Measurements from ENCODE around the gene WDR4.
"Not testable (repeated sequence)": the region's sequence is repeated elsewhere in the genome, so short reads cannot be mapped to it uniquely, and the experiment has no call there.

WDR4 gene

GRCh38 chr21:42913476-42913875 is 34.1 kb upstream of the WDR4 start:
- Histone ChIP-seq H3K9me3 (ENCODE audit: insufficient read depth, low read depth, low read length) (peaks cover 1% of the 10 kb centered on the region), H3K9ac (ENCODE audit: low read length) (no peak overlapping the region), H4K12ac (ENCODE audit: low read depth, low read length) (no peak overlapping the region), H3K79me2 (ENCODE audit: control insufficient read depth, insufficient read depth, low read length, poor library complexity) (no peaks in the 10 kb centered on the region), H2BK120ac (ENCODE audit: insufficient read depth, low read length, poor library complexity) (no peak overlapping the region), H3K36me3 (ENCODE audit: control insufficient read depth in 1 of 2, insufficient read depth in 2 of 2, low read length in 2 of 2) (peaks cover 31 to 39% of the 10 kb centered on the region in 2 experiments), H2BK5ac (ENCODE audit: low read depth, low read length, poor library complexity) (no peak overlapping the region), H3K4me3 (ENCODE audit: low read depth, low read length) (no peak overlapping the region), H3K4me1 (ENCODE audit: control insufficient read depth in 1 of 2, insufficient read depth in 2 of 2, low read length in 2 of 2) (peaks cover 0 to 4% of the 10 kb centered on the region in 2 experiments), H3K14ac (ENCODE audit: low read length) (no peak overlapping the region), H3K18ac (ENCODE audit: low read length) (no peak overlapping the region), H4K91ac (ENCODE audit: low read depth, low read length) (no peak overlapping the region), H3K4me2 (ENCODE audit: low read length) (no peak overlapping the region), H2AK5ac (ENCODE audit: low read length) (no peak overlapping the region), H3K23ac (ENCODE audit: low read length) (no peak overlapping the region), H3K4ac (ENCODE audit: low read depth, low read length) (no peak overlapping the region), H2BK12ac (ENCODE audit: low read length) (no peak overlapping the region), H3K79me1 (ENCODE audit: low read length) (no peaks in the 10 kb centered on the region), H3K27me3 (ENCODE audit: insufficient read depth, low read length) (no peaks in the 10 kb centered on the region), H2AFZ (ENCODE audit: insufficient read depth, low read length, poor library complexity) (no peak overlapping the region), H4K8ac (ENCODE audit: low read depth, low read length) (no peak overlapping the region), H3K27ac (ENCODE audit: low read depth, low read length) (no peak overlapping the region)
- DNase-seq: no peak
- WGBS (ENCODE audit: extremely low coverage, insufficient coverage, insufficient read length): no CpG with 5 or more reads among the region's 7 CpGs

DNA sequence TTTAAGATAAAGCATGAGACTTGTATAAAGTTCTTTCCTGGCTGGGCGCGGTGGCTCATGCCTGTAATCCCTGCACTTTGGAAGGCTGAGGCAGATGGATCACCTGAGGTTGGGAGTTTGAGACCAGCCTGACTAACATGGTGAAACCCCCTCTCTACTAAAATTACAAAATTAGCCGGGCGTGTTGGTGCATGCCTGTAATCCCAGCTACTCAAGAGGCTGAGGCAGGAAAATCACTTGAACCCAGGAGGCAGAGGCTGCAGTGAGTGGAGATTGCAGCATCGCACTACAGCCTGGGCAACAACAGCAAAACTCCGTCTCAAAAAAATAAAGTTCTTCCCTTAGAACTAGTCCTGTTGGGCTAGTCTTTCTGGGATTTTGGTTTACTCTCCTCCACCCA is 32.6 kb upstream of the WDR4 start:
- H3K4ac ChIP-seq (ENCODE audit: low read depth, low read length); H3K14ac ChIP-seq (ENCODE audit: low read length); H2AFZ ChIP-seq (ENCODE audit: insufficient read depth, low read length, poor library complexity); H3K27me3 ChIP-seq (ENCODE audit: insufficient read depth, low read length); H3K79me2 ChIP-seq (ENCODE audit: control insufficient read depth, insufficient read depth, low read length, poor library complexity); H2AK5ac ChIP-seq (ENCODE audit: low read length); H3K18ac ChIP-seq (ENCODE audit: low read length); H2BK12ac ChIP-seq (ENCODE audit: low read length); H3K4me1 ChIP-seq (ENCODE audit: control insufficient read depth in 1 of 2, insufficient read depth in 2 of 2, low read length in 2 of 2); H3K9ac ChIP-seq (ENCODE audit: low read length); H3K79me1 ChIP-seq (ENCODE audit: low read length); DNase-seq; H4K8ac ChIP-seq (ENCODE audit: low read depth, low read length); H3K4me3 ChIP-seq (ENCODE audit: low read depth, low read length); H3K4me2 ChIP-seq (ENCODE audit: low read length); H4K91ac ChIP-seq (ENCODE audit: low read depth, low read length); H3K27ac ChIP-seq (ENCODE audit: low read depth, low read length); H2BK120ac ChIP-seq (ENCODE audit: insufficient read depth, low read length, poor library complexity); H4K12ac ChIP-seq (ENCODE audit: low read depth, low read length); H3K9me3 ChIP-seq (ENCODE audit: insufficient read depth, low read depth, low read length); H2BK5ac ChIP-seq (ENCODE audit: low read depth, low read length, poor library complexity): not testable (repeated sequence)
- H3K36me3 ChIP-seq (ENCODE audit: control insufficient read depth in 1 of 2, insufficient read depth in 2 of 2, low read length in 2 of 2): peaks cover 29% of the 10 kb centered on the region in 2 experiments
- H3K23ac ChIP-seq (ENCODE audit: low read length): peak overlapping the region; percentile 90
- WGBS (ENCODE audit: extremely low coverage, insufficient coverage, insufficient read length): no CpG with 5 or more reads among the region's 6 CpGs

DNA sequence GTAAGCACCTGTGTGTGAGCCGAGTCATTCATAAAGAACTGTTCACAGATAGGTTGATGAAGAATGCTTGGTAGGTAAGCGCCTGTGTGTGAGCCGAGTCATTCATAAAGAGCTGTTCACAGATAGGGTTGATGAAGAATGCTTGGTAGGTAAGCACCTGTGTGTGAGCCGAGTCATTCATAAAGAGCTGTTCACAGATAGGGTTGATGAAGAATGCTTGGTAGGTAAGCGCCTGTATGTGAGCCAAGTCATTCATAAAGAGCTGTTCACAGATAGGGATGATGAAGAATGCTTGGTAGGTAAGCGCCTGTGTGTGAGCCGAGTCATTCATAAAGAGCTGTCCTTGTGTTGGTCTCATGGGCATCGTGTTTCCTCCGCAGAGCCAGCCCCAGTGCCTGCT is 29.1 kb upstream of the WDR4 start:
- H4K12ac ChIP-seq (ENCODE audit: low read depth, low read length); H2BK12ac ChIP-seq (ENCODE audit: low read length); H4K8ac ChIP-seq (ENCODE audit: low read depth, low read length); H3K79me2 ChIP-seq (ENCODE audit: control insufficient read depth, insufficient read depth, low read length, poor library complexity); H2AK5ac ChIP-seq (ENCODE audit: low read length); H3K14ac ChIP-seq (ENCODE audit: low read length); H3K79me1 ChIP-seq (ENCODE audit: low read length); H3K27me3 ChIP-seq (ENCODE audit: insufficient read depth, low read length); H3K23ac ChIP-seq (ENCODE audit: low read length); H4K91ac ChIP-seq (ENCODE audit: low read depth, low read length); H3K18ac ChIP-seq (ENCODE audit: low read length); H3K27ac ChIP-seq (ENCODE audit: low read depth, low read length); H2BK5ac ChIP-seq (ENCODE audit: low read depth, low read length, poor library complexity); H3K4me3 ChIP-seq (ENCODE audit: low read depth, low read length); H3K4me1 ChIP-seq (ENCODE audit: control insufficient read depth in 1 of 2, insufficient read depth in 2 of 2, low read length in 2 of 2); H3K9ac ChIP-seq (ENCODE audit: low read length); H3K4me2 ChIP-seq (ENCODE audit: low read length); H2BK120ac ChIP-seq (ENCODE audit: insufficient read depth, low read length, poor library complexity); H3K9me3 ChIP-seq (ENCODE audit: insufficient read depth, low read depth, low read length); H3K4ac ChIP-seq (ENCODE audit: low read depth, low read length); H2AFZ ChIP-seq (ENCODE audit: insufficient read depth, low read length, poor library complexity): not testable (repeated sequence)
- peaks cover 40 to 45% of the 10 kb centered on the region in 2 experiments for H3K36me3 ChIP-seq (ENCODE audit: control insufficient read depth in 1 of 2, insufficient read depth in 2 of 2, low read length in 2 of 2)
- WGBS (ENCODE audit: extremely low coverage, insufficient coverage, insufficient read length): no CpG with 5 or more reads among the region's 9 CpGs
- peak; percentile 51 to 69 for DNase-seq

- Histone ChIP-seq H2BK5ac (ENCODE audit: low read depth, low read length, poor library complexity) (no peak overlapping the region), H3K27ac (ENCODE audit: low read depth, low read length) (no peak overlapping the region), H3K14ac (ENCODE audit: low read length) (no peak overlapping the region), H3K9ac (ENCODE audit: low read length) (no peak overlapping the region), H2AK5ac (ENCODE audit: low read length) (no peak overlapping the region), H3K4me2 (ENCODE audit: low read length) (no peak overlapping the region), H3K4ac (ENCODE audit: low read depth, low read length) (no peak overlapping the region), H3K79me1 (ENCODE audit: low read length) (no peaks in the 10 kb centered on the region), H3K4me1 (ENCODE audit: control insufficient read depth in 1 of 2, insufficient read depth in 2 of 2, low read length in 2 of 2) (no peaks in the 10 kb centered on the region), H3K27me3 (ENCODE audit: insufficient read depth, low read length) (no peaks in the 10 kb centered on the region), H4K91ac (ENCODE audit: low read depth, low read length) (no peak overlapping the region), H2BK120ac (ENCODE audit: insufficient read depth, low read length, poor library complexity) (no peak overlapping the region), H3K4me3 (ENCODE audit: low read depth, low read length) (no peak overlapping the region), H2AFZ (ENCODE audit: insufficient read depth, low read length, poor library complexity) (no peak overlapping the region), H3K23ac (ENCODE audit: low read length) (no peak overlapping the region), H4K12ac (ENCODE audit: low read depth, low read length) (no peak overlapping the region), H4K8ac (ENCODE audit: low read depth, low read length) (no peak overlapping the region), H3K79me2 (ENCODE audit: control insufficient read depth, insufficient read depth, low read length, poor library complexity) (no peaks in the 10 kb centered on the region), H3K36me3 (ENCODE audit: control insufficient read depth in 1 of 2, insufficient read depth in 2 of 2, low read length in 2 of 2) (peaks cover 49 to 55% of the 10 kb centered on the region in 2 experiments), H2BK12ac (ENCODE audit: low read length) (no peak overlapping the region), H3K18ac (ENCODE audit: low read length) (no peak overlapping the region), H3K9me3 (ENCODE audit: insufficient read depth, low read depth, low read length) (no peaks in the 10 kb centered on the region)
- no CpG with 5 or more reads among the region's 16 CpGs for WGBS (ENCODE audit: extremely low coverage, insufficient coverage, insufficient read length)
- no peak for DNase-seq
These were observed 26.9 kb upstream of the WDR4 start for GRCh38 chr21:42906233-42906632.

Data from trophoblast cell (in vitro differentiated cells and primary cell).